Lower leg skin (tissue), 3 donors: ENCODE data around the gene PRR13.

ENCODE experiments used
- CTCF ChIP-seq, 3 donors: fragments of 450-650 bp; IDR thresholded peaks; one replicate each; pipeline ENCODE4 v1.5.1; 2016; ENCODE audit warnings: antibody characterized with exemption in 3 of 3, mild to moderate bottlenecking in 3 of 3, moderate library complexity in 2 of 3
- POLR2A ChIP-seq, 2 donors: fragments of 450-650 bp; IDR thresholded peaks; one replicate each; pipeline ENCODE4 v1.6.1; 2016 to 2017; ENCODE audit warnings: antibody characterized with exemption in 2 of 2, mild to moderate bottlenecking in 1 of 2, moderate library complexity in 1 of 2

- TF ChIP-seq POLR2A (IDR thresholded peaks at IDR 0.05) (no peak), CTCF (IDR thresholded peaks at IDR 0.05) (no peak)
These were observed 41.2 kb downstream of the PRR13 start for GRCh38 chr12:53482626-53483168.
